ENCODE data around the gene MTUS2. TPM values are rescaled to one million over a fixed set of nuclear protein-coding genes. Genes with fewer than 3 reads are reported as not detected.
A peak's percentile ranks its signal among the peaks of the same experiment; 100 is the strongest.

Gene MTUS2
- total and polyA plus RNA-seq, 2 of the 8 experiments (the other 6 are each of a cell fraction or from before 2014, with no cell fraction given) = 0.18 to 0.80 TPM

DNA sequence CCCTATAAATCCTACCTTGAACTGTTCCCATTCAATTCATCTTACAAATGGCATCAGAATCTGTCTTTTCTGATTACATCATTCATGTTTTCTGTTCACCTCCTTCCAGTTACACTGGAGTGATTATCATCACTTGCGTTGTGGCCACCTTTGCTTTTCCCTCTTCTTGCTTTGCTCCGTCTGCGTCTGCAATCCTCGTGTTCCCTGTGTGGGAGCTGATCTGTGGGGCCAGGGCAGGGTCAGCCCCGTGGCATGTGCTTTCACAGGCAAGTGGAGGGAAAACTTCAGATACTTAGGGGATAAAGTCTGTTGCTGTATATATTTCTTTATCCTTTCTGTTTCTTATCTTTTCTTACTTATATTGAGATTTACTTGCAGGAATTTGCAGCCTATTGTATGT, 497.7 kb downstream of the MTUS2 start:
- H3K18ac ChIP-seq (ENCODE audit: extremely low read depth, low read length) = no peak overlapping the region
- no peak for FAIRE-seq
- no peak overlapping the region for H3K4me3 ChIP-seq (ENCODE audit: extremely low read depth in 1 of 4, insufficient read depth in 2 of 4, low read depth in 3 of 4, low read length in 4 of 4)
- H3K27ac ChIP-seq (ENCODE audit: low read depth, low read length) = no peak overlapping the region
- H4K91ac ChIP-seq (replicated peaks; ENCODE audit: insufficient read length, low read length) = no peak overlapping the region
- H3K9me3 ChIP-seq (ENCODE audit: insufficient read depth in 2 of 2, low read depth in 1 of 2, low read length in 1 of 2) = no peaks in the 10 kb centered on the region
- no peak overlapping the region for H2AFZ ChIP-seq (ENCODE audit: low read length)
- no peaks in the 10 kb centered on the region for H3K36me3 ChIP-seq (ENCODE audit: control insufficient read depth in 2 of 4, insufficient read depth in 4 of 4, low read length in 3 of 4)
- H4K5ac ChIP-seq (ENCODE audit: insufficient read length, low read depth, low read length) = no peak overlapping the region
- 70% methylated on average over 5 of the region's 5 CpGs; no CpG with 5 or more reads in 1 of the 2 experiments for WGBS, 2 experiments (ENCODE audit: extremely low coverage in 1 of 2, insufficient coverage in 1 of 2, insufficient read length in 1 of 2, insufficient replicate concordance in 2 of 2, low coverage in 1 of 2, low lambda C conversion rate in 2 of 2, missing lambda C conversion rate in 1 of 2)
- H3K4me1 ChIP-seq (replicated peaks in 1 of 4; ENCODE audit: control insufficient read depth in 3 of 4, insufficient read depth in 4 of 4, low read length in 3 of 4) = peaks cover 0 to 2% (median 0%) of the 10 kb centered on the region in 4 experiments; a peak in 1 of 7 replicates
- no peak overlapping the region for H2BK5ac ChIP-seq (ENCODE audit: low read depth, low read length)
- H2BK15ac ChIP-seq (ENCODE audit: low read length) = no peak overlapping the region
- H3K27me3 ChIP-seq (replicated peaks in 1 of 4; ENCODE audit: control insufficient read depth in 3 of 4, extremely low read depth in 1 of 4, insufficient read depth in 3 of 4, low read length in 3 of 4) = no peaks in the 10 kb centered on the region
- no peak overlapping the region for H3K56ac ChIP-seq (replicated peaks; ENCODE audit: insufficient read length, low read depth, low read length)
- no peak overlapping the region for H2BK20ac ChIP-seq (ENCODE audit: low read length)
- H3K4ac ChIP-seq (replicated peaks; ENCODE audit: insufficient read length, low read depth, low read length) = no peak overlapping the region
- TF ChIP-seq RFX5 (IDR thresholded peaks at IDR 0.05; ENCODE audit: borderline replicate concordance, low read depth, low read length) (no peak), TEAD4 (IDR thresholded peaks at IDR 0.05; ENCODE audit: low read depth, low read length) (no peak), FOSL1 (IDR thresholded peaks at IDR 0.05; ENCODE audit: insufficient read depth, low read depth, low read length) (no peak), CREB1 (IDR thresholded peaks at IDR 0.05) (no peak)
- TF ChIP-seq, protein P1, sequence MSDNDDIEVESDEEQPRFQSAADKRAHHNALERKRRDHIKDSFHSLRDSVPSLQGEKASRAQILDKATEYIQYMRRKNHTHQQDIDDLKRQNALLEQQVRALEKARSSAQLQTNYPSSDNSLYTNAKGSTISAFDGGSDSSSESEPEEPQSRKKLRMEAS (IDR thresholded peaks at IDR 0.05) = 0 out of 2 replicates have a peak, but pooled peaks have one; percentile 14
- TF ChIP-seq, protein P2, sequence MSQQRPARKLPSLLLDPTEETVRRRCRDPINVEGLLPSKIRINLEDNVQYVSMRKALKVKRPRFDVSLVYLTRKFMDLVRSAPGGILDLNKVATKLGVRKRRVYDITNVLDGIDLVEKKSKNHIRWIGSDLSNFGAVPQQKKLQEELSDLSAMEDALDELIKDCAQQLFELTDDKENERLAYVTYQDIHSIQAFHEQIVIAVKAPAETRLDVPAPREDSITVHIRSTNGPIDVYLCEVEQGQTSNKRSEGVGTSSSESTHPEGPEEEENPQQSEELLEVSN (IDR thresholded peaks at IDR 0.05) = 0 out of 2 replicates have a peak, but pooled peaks have one; percentile 23
- TF ChIP-seq, protein P3, sequence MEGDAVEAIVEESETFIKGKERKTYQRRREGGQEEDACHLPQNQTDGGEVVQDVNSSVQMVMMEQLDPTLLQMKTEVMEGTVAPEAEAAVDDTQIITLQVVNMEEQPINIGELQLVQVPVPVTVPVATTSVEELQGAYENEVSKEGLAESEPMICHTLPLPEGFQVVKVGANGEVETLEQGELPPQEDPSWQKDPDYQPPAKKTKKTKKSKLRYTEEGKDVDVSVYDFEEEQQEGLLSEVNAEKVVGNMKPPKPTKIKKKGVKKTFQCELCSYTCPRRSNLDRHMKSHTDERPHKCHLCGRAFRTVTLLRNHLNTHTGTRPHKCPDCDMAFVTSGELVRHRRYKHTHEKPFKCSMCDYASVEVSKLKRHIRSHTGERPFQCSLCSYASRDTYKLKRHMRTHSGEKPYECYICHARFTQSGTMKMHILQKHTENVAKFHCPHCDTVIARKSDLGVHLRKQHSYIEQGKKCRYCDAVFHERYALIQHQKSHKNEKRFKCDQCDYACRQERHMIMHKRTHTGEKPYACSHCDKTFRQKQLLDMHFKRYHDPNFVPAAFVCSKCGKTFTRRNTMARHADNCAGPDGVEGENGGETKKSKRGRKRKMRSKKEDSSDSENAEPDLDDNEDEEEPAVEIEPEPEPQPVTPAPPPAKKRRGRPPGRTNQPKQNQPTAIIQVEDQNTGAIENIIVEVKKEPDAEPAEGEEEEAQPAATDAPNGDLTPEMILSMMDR (IDR thresholded peaks at IDR 0.05; ENCODE audit: control extremely low read depth in 1 of 3, insufficient read depth in 1 of 3, low read depth in 1 of 3, low read length in 3 of 3) = no peak
- H3K9ac ChIP-seq (replicated peaks in 1 of 4; ENCODE audit: extremely low read depth in 1 of 4, low read depth in 3 of 4, low read length in 3 of 4) = no peak overlapping the region
- H2BK12ac ChIP-seq (ENCODE audit: low read depth, low read length) = no peak overlapping the region
- no peaks in the 10 kb centered on the region for H3K79me2 ChIP-seq (ENCODE audit: control insufficient read depth in 1 of 2, insufficient read depth in 2 of 2, low read length in 2 of 2)
- no peak overlapping the region for H3K4me2 ChIP-seq (ENCODE audit: insufficient read depth in 1 of 2, low read depth in 2 of 2, low read length in 2 of 2)
- ChIA-PET CTCF (ENCODE audit: partially characterized antibody) (no interaction called here), POLR2A (ENCODE audit: partially characterized antibody) (no interaction called here)
- H2AK5ac ChIP-seq (ENCODE audit: low read depth, low read length) = no peak overlapping the region
- H3K23ac ChIP-seq (ENCODE audit: insufficient read length) = no peak overlapping the region
- no peak overlapping the region for H4K8ac ChIP-seq (ENCODE audit: extremely low read depth, insufficient read depth, low read length)
- no peak overlapping the region for H2BK120ac ChIP-seq (replicated peaks; ENCODE audit: low read depth, low read length)
- no peaks in the 10 kb centered on the region for H3K23me2 ChIP-seq (ENCODE audit: low read depth, low read length)
- no peaks in the 10 kb centered on the region for H3K79me1 ChIP-seq (ENCODE audit: low read depth, low read length)
- no peak for DNase-seq (ENCODE audit: low read depth in 1 of 2, low spot score in 2 of 2)
- no peak overlapping the region for H3K14ac ChIP-seq (ENCODE audit: insufficient read length)
- H4K20me1 ChIP-seq (replicated peaks in 1 of 2; ENCODE audit: control insufficient read depth in 1 of 2, insufficient read depth in 2 of 2, low read length in 2 of 2) = no peaks in the 10 kb centered on the region
